SK-N-SH (cell line): ENCODE data around the gene ATP11A. TPM values are rescaled to one million over a fixed set of nuclear protein-coding genes. Genes with fewer than 3 reads are reported as not detected.

Experiments used
- CTCF ChIA-PET: fragments of 300-600, 350-600 bp; formaldehyde crosslinking; extraction: SDS; loops from one replicate; lab custom pipeline; 2021; lab: Yijun Ruan, JAX
- POLR2A ChIA-PET: fragments of 350-600 bp; sonication (Branson Sonifier 250); formaldehyde crosslinking; extraction: SDS; loops from one replicate; lab custom pipeline; 2020; ENCODE audit warnings: antibody characterized with exemption, inconsistent platforms; lab: Yijun Ruan, JAX
- DNase-seq: peaks from one replicate; pipeline ENCODE4 v3.0.0; 2012
- H2AFZ ChIP-seq: fragments of 200-600 bp; sonication (generic); 2 replicates; pipeline ENCODE4 v1.8.1; 2016; ENCODE audit warnings: antibody characterized with exemption, mild to moderate bottlenecking, low read depth
- H3F3A ChIP-seq: fragments of 200-600 bp; sonication (generic); replicated peaks from 2 replicates; pipeline ENCODE3; 2016; ENCODE audit warnings: antibody characterized with exemption, mild to moderate bottlenecking; ENCODE audit not compliant: insufficient read depth
- H3K27ac ChIP-seq, 2 experiments: fragments of 200-500 bp in 1 of 2; fragments of 200-600 bp in 1 of 2; sonication (Bioruptor generic) in 1 of 2; sonication (generic), shearing (Covaris generic) in 1 of 2; 2 replicates each; pipeline versions ENCODE4 v1.5.1 to v1.6.1; 2014 to 2016; ENCODE audit warnings: low read depth in 2 of 2, inconsistent platforms in 1 of 2, low read length in 1 of 2, mild to moderate bottlenecking in 1 of 2, mixed read lengths in 1 of 2
- H3K27me3 ChIP-seq: fragments of 200-600 bp; sonication (generic), shearing (Covaris generic); 2 replicates; pipeline ENCODE4 v1.6.1; 2016; ENCODE audit warnings: mixed run types; ENCODE audit not compliant: insufficient read depth
- H3K36me3 ChIP-seq, 2 experiments: fragments of 200-500 bp in 1 of 2; fragments of 200-600 bp in 1 of 2; sonication (Bioruptor generic) in 1 of 2; sonication (generic) in 1 of 2; replicated peaks in 1 of 2; 2 replicates each; pipeline versions ENCODE3 to v1.5.1; 2014 to 2016; ENCODE audit warnings: low read length in 1 of 2, mild to moderate bottlenecking in 1 of 2; ENCODE audit not compliant: insufficient read depth in 2 of 2, control insufficient read depth in 1 of 2
- H3K4me1 ChIP-seq, 2 experiments: fragments of 200-500 bp in 1 of 2; fragments of 200-600 bp in 1 of 2; sonication (Bioruptor generic) in 1 of 2; sonication (generic), shearing (Covaris generic) in 1 of 2; 2 replicates each; pipeline versions ENCODE4 v1.5.1 to v1.6.1; 2014 to 2016; ENCODE audit warnings: low read depth in 1 of 2, low read length in 1 of 2, mixed run types in 1 of 2; ENCODE audit not compliant: insufficient read depth in 2 of 2, control insufficient read depth in 1 of 2
- H3K4me2 ChIP-seq: fragments of 200-600 bp; sonication (generic), shearing (Covaris generic); 2 replicates; pipeline ENCODE4 v1.6.1; 2017; ENCODE audit warnings: mixed run types
- H3K4me3 ChIP-seq, 2 experiments: fragments of 200-500 bp in 1 of 2; fragments of 200-600 bp in 1 of 2; sonication (Bioruptor generic) in 1 of 2; sonication (generic), shearing (Covaris generic) in 1 of 2; 2 replicates each; pipeline versions ENCODE4 v1.5.1 to v1.8.1; 2014 to 2016; ENCODE audit warnings: low read depth in 2 of 2, inconsistent platforms in 1 of 2, low read length in 1 of 2, mild to moderate bottlenecking in 1 of 2, mixed read lengths in 1 of 2, moderate library complexity in 1 of 2
- H3K79me2 ChIP-seq: fragments of 200-600 bp; sonication (generic); 2 replicates; pipeline ENCODE4 v1.8.1; 2017; ENCODE audit warnings: mild to moderate bottlenecking; ENCODE audit not compliant: insufficient read depth
- H3K9ac ChIP-seq: fragments of 200-600 bp; sonication (generic); 2 replicates; pipeline ENCODE4 v1.6.1; 2017; ENCODE audit warnings: mixed run types
- H3K9me2 ChIP-seq: fragments of 200-600 bp; sonication (generic); 2 replicates; pipeline ENCODE4 v1.6.1; 2017; ENCODE audit warnings: mixed run types
- H3K9me3 ChIP-seq: fragments of 200-600 bp; sonication (generic); 2 replicates; pipeline ENCODE4 v1.6.1; 2017; ENCODE audit warnings: mixed run types, mild to moderate bottlenecking, moderate library complexity
- H4K20me1 ChIP-seq: fragments of 200-600 bp; sonication (generic); 2 replicates; pipeline ENCODE4 v1.6.1; 2017; ENCODE audit warnings: mild to moderate bottlenecking, mixed run types; ENCODE audit not compliant: insufficient read depth
- CHD2 ChIP-seq: fragments of 150-350 bp; IDR thresholded peaks from 2 replicates; pipeline ENCODE4 v1.6.1; 2018; ENCODE audit warnings: low read length; ENCODE audit not compliant: partially characterized antibody
- ELF1 ChIP-seq: IDR thresholded peaks from 2 replicates; pipeline ENCODE4 v1.4.0; 2012
- EZH2phosphoT487 ChIP-seq: fragments of 200-600 bp; sonication (generic); IDR thresholded peaks from 2 replicates; pipeline ENCODE4 v1.6.1; 2017; ENCODE audit warnings: low read depth, mixed run types, mild to moderate bottlenecking, antibody characterized with exemption, moderate library complexity, borderline replicate concordance
- FOSL2 ChIP-seq: IDR thresholded peaks from 2 replicates; pipeline ENCODE4 v1.4.0; 2012; ENCODE audit warnings: low read depth, mild to moderate bottlenecking, moderate library complexity, borderline replicate concordance
- FOXJ3 ChIP-seq: sonication (generic); formaldehyde crosslinking; IDR thresholded peaks from 2 replicates; pipeline ENCODE4 v1.5.1; 2020; ENCODE audit warnings: mild to moderate bottlenecking, missing genetic modification reagents
- GATA2 ChIP-seq: sonication (generic); formaldehyde crosslinking; IDR thresholded peaks from 2 replicates; pipeline ENCODE4 v1.5.0; 2020; ENCODE audit warnings: mild to moderate bottlenecking, missing genetic modification reagents
- JUND ChIP-seq: IDR thresholded peaks from 2 replicates; pipeline ENCODE4 v1.4.0; 2012
- MEF2A ChIP-seq: IDR thresholded peaks from 2 replicates; pipeline ENCODE4 v1.4.0; 2012; ENCODE audit warnings: low read depth, borderline replicate concordance
- MXI1 ChIP-seq: IDR thresholded peaks from 2 replicates; pipeline ENCODE4 v1.6.1; 2012; ENCODE audit warnings: mild to moderate bottlenecking, low read depth, low read length, improper control_type of control experiment
- PBX3 ChIP-seq: IDR thresholded peaks from 2 replicates; pipeline ENCODE4; 2012
- RXRA ChIP-seq: IDR thresholded peaks from 2 replicates; pipeline ENCODE4 v1.4.0; 2012; ENCODE audit warnings: low read depth, mild to moderate bottlenecking, borderline replicate concordance
- SIN3A ChIP-seq: IDR thresholded peaks from 2 replicates; pipeline ENCODE4 v1.6.1; 2012; ENCODE audit warnings: low read depth, mild to moderate bottlenecking, low read length, moderate library complexity, borderline replicate concordance
- SMC3 ChIP-seq: IDR thresholded peaks from 2 replicates; pipeline ENCODE4 v1.6.1; 2012; ENCODE audit warnings: low read depth, low read length, improper control_type of control experiment
- TAF1 ChIP-seq: IDR thresholded peaks from 2 replicates; pipeline ENCODE4 v1.6.1; 2012; ENCODE audit warnings: low read depth, mild to moderate bottlenecking, low read length, moderate library complexity, borderline replicate concordance
- TCF12 ChIP-seq: IDR thresholded peaks from 2 replicates; pipeline ENCODE4 v1.4.0; 2012
- TEAD4 ChIP-seq: IDR thresholded peaks from 2 replicates; pipeline ENCODE4 v1.4.0; 2012; ENCODE audit warnings: mild to moderate bottlenecking, borderline replicate concordance; ENCODE audit not compliant: insufficient read depth
- USF1 ChIP-seq: IDR thresholded peaks from 2 replicates; pipeline ENCODE4 v1.4.0; 2012; ENCODE audit warnings: low read depth, borderline replicate concordance
- ZBTB33 ChIP-seq: IDR thresholded peaks from 2 replicates; pipeline ENCODE4 v1.4.0; 2012; ENCODE audit warnings: low read depth, borderline replicate concordance
- WGBS: methylation state at CpG from one replicate; pipeline ENCODE4 v1.1.6; 2017; ENCODE audit warnings: low lambda C conversion rate; 5-methylcytosine and 5-hydroxymethylcytosine counted together
- polyA plus RNA-seq, 3 experiments: library from polyadenylated mRNA; depleted of rRNA; stranded (reverse); fragments of >200 nt; gene quantifications; 2 replicates each; pipeline ENCODE4 v1.2.3, GENCODE V29; 2012
- TF ChIP-seq, protein P1 (sequence below): fragments of 200-600 bp; sonication (generic); IDR thresholded peaks from 2 replicates; pipeline ENCODE4 v1.6.1; 2017; ENCODE audit warnings: antibody characterized with exemption, mild to moderate bottlenecking, moderate library complexity
- TF ChIP-seq, protein P2 (sequence below): fragments of 150-350 bp; IDR thresholded peaks from 2 replicates; pipeline ENCODE4 v1.6.1; 2017; ENCODE audit warnings: antibody characterized with exemption, low read length, low read depth, borderline replicate concordance

The ATP11A gene
- polyA plus RNA-seq, 1 of the 3 experiments (the other 2 are of a cell fraction) = 4.1 TPM

- TF ChIP-seq ZBTB33 (no peak), RXRA (no peak), FOXJ3 (CRISPR knock-in tag) (no peak), GATA2 (CRISPR knock-in tag) (no peak), EZH2phosphoT487 (no peak), SMC3 (no peak)
Observed at GRCh38 chr13:112671359-112671758, 18.5 kb upstream of the ATP11A start (continued).

DNA sequence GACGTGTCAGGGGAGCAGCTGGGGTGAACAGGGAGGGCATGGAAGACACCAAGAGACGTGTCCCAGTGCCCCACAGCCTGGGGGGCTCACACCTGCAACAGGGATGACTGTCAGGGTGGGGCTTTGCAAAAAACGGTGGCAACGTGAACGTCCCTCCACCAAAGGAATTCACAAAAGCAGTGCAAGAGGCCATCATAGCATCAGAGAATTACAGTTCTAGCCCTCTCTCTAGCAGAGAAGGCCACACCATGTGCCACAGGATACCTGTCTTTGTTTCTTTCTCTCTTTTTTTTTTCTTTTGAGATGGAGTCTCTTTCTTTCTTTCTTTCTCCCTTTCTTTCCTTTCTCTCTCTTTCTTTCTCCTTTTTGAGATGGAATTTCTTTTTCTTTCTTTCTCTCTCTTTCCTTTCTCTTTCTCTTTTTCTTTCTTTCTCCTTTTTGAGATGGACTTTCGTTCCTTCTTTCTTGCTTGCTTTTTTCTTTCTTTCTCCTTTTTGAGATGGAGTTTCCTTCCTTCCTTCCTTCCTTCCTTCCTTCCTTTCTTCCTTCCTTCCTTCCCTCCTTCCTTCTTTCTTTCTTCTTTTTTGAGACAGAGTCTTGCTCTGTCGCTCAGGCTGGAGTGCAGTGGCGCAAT, 17.1 kb upstream of the ATP11A start:
- no peaks in the 10 kb centered on the region for H3K79me2 ChIP-seq
- H3F3A ChIP-seq = no peaks in the 10 kb centered on the region
- ChIA-PET POLR2A (no interaction called here), CTCF (interaction anchor here (1.1 to 1.2 kb wide), 2 partner anchors 14 to 417 kb away, joined by 3 read pairs; no protein-coding TSS in a partner anchor)
- H3K9me2 ChIP-seq = no peaks in the 10 kb centered on the region
- H3K4me1 ChIP-seq = peaks cover 0 to 2% of the 10 kb centered on the region in 2 experiments; a peak in 1 of 4 replicates
- H3K27me3 ChIP-seq = no peaks in the 10 kb centered on the region; the same call in 1 of the 2 replicates
- no peaks in the 10 kb centered on the region for H3K9me3 ChIP-seq
- no peaks in the 10 kb centered on the region for H4K20me1 ChIP-seq
- DNase-seq = no peak
- TF ChIP-seq, protein P1, sequence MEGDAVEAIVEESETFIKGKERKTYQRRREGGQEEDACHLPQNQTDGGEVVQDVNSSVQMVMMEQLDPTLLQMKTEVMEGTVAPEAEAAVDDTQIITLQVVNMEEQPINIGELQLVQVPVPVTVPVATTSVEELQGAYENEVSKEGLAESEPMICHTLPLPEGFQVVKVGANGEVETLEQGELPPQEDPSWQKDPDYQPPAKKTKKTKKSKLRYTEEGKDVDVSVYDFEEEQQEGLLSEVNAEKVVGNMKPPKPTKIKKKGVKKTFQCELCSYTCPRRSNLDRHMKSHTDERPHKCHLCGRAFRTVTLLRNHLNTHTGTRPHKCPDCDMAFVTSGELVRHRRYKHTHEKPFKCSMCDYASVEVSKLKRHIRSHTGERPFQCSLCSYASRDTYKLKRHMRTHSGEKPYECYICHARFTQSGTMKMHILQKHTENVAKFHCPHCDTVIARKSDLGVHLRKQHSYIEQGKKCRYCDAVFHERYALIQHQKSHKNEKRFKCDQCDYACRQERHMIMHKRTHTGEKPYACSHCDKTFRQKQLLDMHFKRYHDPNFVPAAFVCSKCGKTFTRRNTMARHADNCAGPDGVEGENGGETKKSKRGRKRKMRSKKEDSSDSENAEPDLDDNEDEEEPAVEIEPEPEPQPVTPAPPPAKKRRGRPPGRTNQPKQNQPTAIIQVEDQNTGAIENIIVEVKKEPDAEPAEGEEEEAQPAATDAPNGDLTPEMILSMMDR = no peak
- no peak for TF ChIP-seq TAF1
- no peak for TF ChIP-seq SIN3A
- no peak for TF ChIP-seq ZBTB33
- no peak for TF ChIP-seq GATA2 (CRISPR knock-in tag)
- no peak for TF ChIP-seq ELF1
- no peak for TF ChIP-seq TCF12
- no peak for TF ChIP-seq EZH2phosphoT487
- no peak for TF ChIP-seq SMC3
- TF ChIP-seq FOSL2 = no peak
- TF ChIP-seq JUND = no peak
- no peak for TF ChIP-seq CHD2
- no peak for TF ChIP-seq MXI1
- no peak for TF ChIP-seq MEF2A
- TF ChIP-seq USF1 = no peak
- no peak for TF ChIP-seq PBX3
- no peak for TF ChIP-seq TEAD4
- TF ChIP-seq, protein P2, sequence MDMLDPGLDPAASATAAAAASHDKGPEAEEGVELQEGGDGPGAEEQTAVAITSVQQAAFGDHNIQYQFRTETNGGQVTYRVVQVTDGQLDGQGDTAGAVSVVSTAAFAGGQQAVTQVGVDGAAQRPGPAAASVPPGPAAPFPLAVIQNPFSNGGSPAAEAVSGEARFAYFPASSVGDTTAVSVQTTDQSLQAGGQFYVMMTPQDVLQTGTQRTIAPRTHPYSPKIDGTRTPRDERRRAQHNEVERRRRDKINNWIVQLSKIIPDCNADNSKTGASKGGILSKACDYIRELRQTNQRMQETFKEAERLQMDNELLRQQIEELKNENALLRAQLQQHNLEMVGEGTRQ = no peak
- no peak for TF ChIP-seq RXRA
- H3K27ac ChIP-seq = no peak overlapping the region
- H2AFZ ChIP-seq = no peak overlapping the region
- H3K4me2 ChIP-seq = no peak overlapping the region
- H3K4me3 ChIP-seq = no peak overlapping the region
- no peak overlapping the region for H3K9ac ChIP-seq
- WGBS = 60% methylated on average over 5 of the region's 8 CpGs
- no peaks in the 10 kb centered on the region for H3K36me3 ChIP-seq
